C4-2B (cell line): ENCODE results near the gene POLR1D.

Experiments
- CTCF ChIP-seq: fragments of 450-650 bp; conservative IDR thresholded peaks from 2 replicates; pipeline ENCODE4 v1.5.1; 2017; ENCODE audit warnings: mild to moderate bottlenecking
- ZFX ChIP-seq: fragments of 450-650 bp; IDR thresholded peaks from 2 replicates; pipeline ENCODE4 v1.6.1; 2017

- TF ChIP-seq CTCF (no peak), ZFX (no peak)
Observed at GRCh38 chr13:27605610-27606200, 16.0 kb upstream of the POLR1D start.
